PFSK-1 (cell line): ENCODE results near the gene KIF1C.

Experiments
- FOXP2 ChIP-seq: optimal IDR thresholded peaks from 2 replicates; pipeline ENCODE3; 2011; ENCODE audit warnings: borderline replicate concordance, control low read depth, inconsistent platforms; ENCODE audit not compliant: insufficient read depth; ENCODE audit errors: extremely low read length, extremely low read depth
- POLR2AphosphoS5 ChIP-seq: IDR thresholded peaks from 2 replicates; pipeline ENCODE4 v1.6.1; 2012; ENCODE audit warnings: low read depth, mild to moderate bottlenecking, control low read depth, low read length, moderate library complexity
- SIN3A ChIP-seq: IDR thresholded peaks from 2 replicates; pipeline ENCODE4 v1.6.1; 2012; ENCODE audit warnings: mild to moderate bottlenecking, low read length, moderate library complexity, borderline replicate concordance; ENCODE audit not compliant: insufficient read depth
- TAF1 ChIP-seq: IDR thresholded peaks from 2 replicates; pipeline ENCODE4 v1.6.1; 2012; ENCODE audit warnings: low read length, control low read depth, borderline replicate concordance; ENCODE audit not compliant: insufficient read depth
- TF ChIP-seq, protein P1 (sequence below), 2 experiments: IDR thresholded peaks; 2 replicates each; pipeline versions ENCODE4 v1.6.1 to v1.8.0; 2011 to 2012; ENCODE audit warnings: low read depth in 2 of 2, low read length in 2 of 2, control low read depth in 1 of 2, inconsistent platforms in 1 of 2, mild to moderate bottlenecking in 1 of 2, moderate library complexity in 1 of 2; ENCODE audit not compliant: insufficient read depth in 1 of 2

KIF1C gene

DNA sequence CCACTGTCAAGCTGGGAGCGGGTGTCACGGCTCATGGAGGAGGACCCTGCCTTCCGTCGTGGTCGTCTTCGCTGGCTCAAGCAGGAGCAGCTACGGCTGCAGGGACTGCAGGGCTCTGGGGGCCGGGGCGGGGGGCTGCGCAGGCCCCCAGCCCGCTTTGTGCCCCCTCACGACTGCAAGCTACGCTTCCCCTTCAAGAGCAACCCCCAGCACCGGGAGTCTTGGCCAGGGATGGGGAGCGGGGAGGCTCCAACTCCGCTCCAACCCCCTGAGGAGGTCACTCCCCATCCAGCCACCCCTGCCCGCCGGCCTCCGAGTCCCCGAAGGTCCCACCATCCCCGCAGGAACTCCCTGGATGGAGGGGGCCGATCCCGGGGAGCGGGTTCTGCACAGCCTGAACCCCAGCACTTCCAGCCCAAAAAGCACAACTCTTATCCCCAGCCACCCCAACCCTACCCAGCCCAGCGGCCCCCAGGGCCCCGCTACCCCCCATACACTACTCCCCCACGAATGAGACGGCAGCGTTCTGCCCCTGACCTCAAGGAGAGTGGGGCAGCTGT lies 25.9 kb downstream of the KIF1C start:
- TF ChIP-seq, protein P1, sequence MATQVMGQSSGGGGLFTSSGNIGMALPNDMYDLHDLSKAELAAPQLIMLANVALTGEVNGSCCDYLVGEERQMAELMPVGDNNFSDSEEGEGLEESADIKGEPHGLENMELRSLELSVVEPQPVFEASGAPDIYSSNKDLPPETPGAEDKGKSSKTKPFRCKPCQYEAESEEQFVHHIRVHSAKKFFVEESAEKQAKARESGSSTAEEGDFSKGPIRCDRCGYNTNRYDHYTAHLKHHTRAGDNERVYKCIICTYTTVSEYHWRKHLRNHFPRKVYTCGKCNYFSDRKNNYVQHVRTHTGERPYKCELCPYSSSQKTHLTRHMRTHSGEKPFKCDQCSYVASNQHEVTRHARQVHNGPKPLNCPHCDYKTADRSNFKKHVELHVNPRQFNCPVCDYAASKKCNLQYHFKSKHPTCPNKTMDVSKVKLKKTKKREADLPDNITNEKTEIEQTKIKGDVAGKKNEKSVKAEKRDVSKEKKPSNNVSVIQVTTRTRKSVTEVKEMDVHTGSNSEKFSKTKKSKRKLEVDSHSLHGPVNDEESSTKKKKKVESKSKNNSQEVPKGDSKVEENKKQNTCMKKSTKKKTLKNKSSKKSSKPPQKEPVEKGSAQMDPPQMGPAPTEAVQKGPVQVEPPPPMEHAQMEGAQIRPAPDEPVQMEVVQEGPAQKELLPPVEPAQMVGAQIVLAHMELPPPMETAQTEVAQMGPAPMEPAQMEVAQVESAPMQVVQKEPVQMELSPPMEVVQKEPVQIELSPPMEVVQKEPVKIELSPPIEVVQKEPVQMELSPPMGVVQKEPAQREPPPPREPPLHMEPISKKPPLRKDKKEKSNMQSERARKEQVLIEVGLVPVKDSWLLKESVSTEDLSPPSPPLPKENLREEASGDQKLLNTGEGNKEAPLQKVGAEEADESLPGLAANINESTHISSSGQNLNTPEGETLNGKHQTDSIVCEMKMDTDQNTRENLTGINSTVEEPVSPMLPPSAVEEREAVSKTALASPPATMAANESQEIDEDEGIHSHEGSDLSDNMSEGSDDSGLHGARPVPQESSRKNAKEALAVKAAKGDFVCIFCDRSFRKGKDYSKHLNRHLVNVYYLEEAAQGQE (IDR thresholded peaks at IDR 0.05; ENCODE audit: insufficient read depth in 1 of 2, low read depth in 2 of 2, low read length in 2 of 2), result no peak
- no peak for TF ChIP-seq TAF1

DNA sequence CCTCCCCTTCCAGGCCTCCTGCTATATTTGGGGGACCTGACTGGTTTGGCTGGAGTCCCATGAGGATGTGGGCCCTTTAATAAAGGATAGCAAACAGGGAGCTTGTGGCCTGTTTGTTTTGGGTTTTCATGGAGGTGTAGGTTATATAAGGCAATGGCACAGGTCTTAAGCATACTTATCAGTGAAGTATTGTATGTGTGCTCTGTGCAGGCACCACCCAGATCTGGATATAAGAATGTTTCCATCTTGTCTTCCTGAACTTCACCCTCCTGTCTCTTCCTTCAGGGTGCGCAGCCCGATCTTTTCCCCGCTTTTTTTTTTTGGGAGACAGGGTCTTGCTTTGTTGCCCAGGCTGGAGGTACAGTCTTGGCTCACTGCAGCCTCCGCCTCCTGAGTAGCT lies 26.9 kb downstream of the KIF1C start:
- no peak for TF ChIP-seq POLR2AphosphoS5
- TF ChIP-seq FOXP2, result no peak
- TF ChIP-seq, protein P1 (IDR thresholded peaks at IDR 0.05; ENCODE audit: insufficient read depth in 1 of 2, low read depth in 2 of 2, low read length in 2 of 2), result no peak
- TF ChIP-seq TAF1, result no peak
- TF ChIP-seq SIN3A, result no peak

DNA sequence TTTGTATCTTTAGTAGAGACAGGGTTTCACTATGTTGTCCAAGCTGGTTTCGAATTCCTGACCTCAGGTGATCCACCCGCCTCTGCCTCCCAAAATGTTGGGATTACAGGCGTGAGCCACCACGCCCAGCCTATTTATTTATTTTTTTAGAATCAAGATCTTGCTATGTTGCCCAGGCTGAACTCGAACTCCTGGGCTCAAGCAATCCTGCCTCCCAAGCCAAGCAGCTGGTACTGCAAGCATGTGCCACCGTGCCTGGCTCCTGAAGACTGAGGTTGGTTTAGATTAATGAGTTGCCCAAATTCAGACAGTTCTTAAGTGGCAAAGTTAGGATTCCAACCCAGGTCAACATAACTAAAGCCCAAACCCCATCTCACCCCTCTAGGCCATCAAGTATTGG lies 29.5 kb downstream of the KIF1C start:
- no peak for TF ChIP-seq SIN3A
- no peak for TF ChIP-seq FOXP2
- TF ChIP-seq, protein P1 (IDR thresholded peaks at IDR 0.05; ENCODE audit: insufficient read depth in 1 of 2, low read depth in 2 of 2, low read length in 2 of 2), result no peak
- TF ChIP-seq TAF1, result no peak
- no peak for TF ChIP-seq POLR2AphosphoS5

DNA sequence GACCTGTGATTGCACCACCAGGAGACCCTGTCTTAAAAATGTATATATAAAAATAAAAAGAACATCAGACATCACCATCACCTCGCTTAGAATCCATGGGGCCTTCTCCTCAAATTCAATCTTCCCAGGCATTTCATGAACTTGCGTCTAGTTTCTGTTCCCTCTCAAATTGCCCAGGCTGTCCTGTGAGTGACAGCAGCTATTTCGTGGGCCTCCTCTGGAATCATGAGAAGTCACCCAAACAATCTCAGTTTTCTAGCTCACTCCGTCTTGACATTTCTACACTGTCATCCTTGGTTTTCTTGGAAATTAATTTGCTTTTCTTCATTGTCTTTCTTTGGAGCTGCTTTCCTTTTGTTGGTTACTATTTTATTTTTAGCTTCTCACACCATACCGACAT lies 30.2 kb downstream of the KIF1C start:
- TF ChIP-seq POLR2AphosphoS5 (no peak), TAF1 (no peak), SIN3A (no peak)
- TF ChIP-seq, protein P1 (IDR thresholded peaks at IDR 0.05; ENCODE audit: insufficient read depth in 1 of 2, low read depth in 2 of 2, low read length in 2 of 2), result no peak

DNA sequence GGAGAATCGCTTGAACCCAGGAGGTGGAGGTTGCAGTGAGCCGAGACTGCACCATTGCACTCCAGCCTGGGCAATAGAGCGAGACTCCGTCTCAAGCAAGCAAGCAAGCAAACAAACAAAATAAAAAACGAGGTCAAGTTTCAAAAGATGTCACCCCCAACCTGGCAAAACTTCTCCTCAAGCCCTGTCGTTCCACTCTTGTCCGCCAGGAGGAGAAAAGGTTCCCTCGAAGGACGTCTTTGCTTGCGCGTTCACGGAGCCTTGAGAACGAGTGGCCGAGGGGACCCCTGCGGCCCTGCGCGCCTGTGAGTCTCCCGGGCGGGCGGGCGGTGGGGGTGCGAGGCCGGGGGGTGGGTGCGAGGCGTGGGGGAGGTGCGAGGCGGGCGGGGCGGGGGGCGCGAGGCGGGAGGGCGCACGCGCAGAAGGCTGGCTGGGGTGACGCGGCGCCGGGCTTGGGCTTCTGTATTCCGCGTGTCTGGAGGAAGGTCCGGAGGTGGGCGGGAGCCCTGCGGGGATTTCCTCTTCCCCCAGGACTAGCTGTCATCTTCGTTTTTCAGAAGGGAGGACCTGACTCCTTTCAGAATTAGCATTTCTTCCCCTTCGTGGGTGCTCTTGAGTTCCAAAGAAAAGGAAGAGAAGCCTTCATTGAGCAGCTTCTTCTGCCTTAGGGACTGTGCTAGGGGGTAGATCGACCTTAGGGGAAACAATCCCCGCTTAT lies 33.8 kb downstream of the KIF1C start:
- TF ChIP-seq TAF1 (no peak), POLR2AphosphoS5 (0 out of 2 replicates have a peak, but pooled peaks have one; percentile 21)
